Transverse colon (tissue), 4 donors: ENCODE results near the gene THPO.

Experiments
- CTCF ChIP-seq, 5 experiments: fragments of 200-600 bp in 3 of 5; fragments of 450-650 bp in 2 of 5; sonication (generic) in 3 of 5; IDR thresholded peaks; 1 replicate in 2 of 5; 2 replicates in 3 of 5; pipeline ENCODE4 v1.5.1; 2016 to 2017; ENCODE audit warnings: antibody characterized with exemption in 5 of 5, inconsistent platforms in 3 of 5, mild to moderate bottlenecking in 2 of 5, moderate library complexity in 1 of 5
- EP300 ChIP-seq: sonication (generic); formaldehyde crosslinking; IDR thresholded peaks from one replicate; pipeline ENCODE4 v1.6.1; 2017; ENCODE audit warnings: antibody characterized with exemption, low read depth
- POLR2A ChIP-seq: fragments of 450-650 bp; IDR thresholded peaks from one replicate; pipeline ENCODE4 v1.6.1; 2016; ENCODE audit warnings: antibody characterized with exemption, mild to moderate bottlenecking, moderate library complexity
- POLR2AphosphoS5 ChIP-seq, 3 donors: sonication (generic); formaldehyde crosslinking; IDR thresholded peaks; one replicate each; pipeline ENCODE4 v1.6.1; 2016; ENCODE audit warnings: antibody characterized with exemption in 3 of 3

DNA sequence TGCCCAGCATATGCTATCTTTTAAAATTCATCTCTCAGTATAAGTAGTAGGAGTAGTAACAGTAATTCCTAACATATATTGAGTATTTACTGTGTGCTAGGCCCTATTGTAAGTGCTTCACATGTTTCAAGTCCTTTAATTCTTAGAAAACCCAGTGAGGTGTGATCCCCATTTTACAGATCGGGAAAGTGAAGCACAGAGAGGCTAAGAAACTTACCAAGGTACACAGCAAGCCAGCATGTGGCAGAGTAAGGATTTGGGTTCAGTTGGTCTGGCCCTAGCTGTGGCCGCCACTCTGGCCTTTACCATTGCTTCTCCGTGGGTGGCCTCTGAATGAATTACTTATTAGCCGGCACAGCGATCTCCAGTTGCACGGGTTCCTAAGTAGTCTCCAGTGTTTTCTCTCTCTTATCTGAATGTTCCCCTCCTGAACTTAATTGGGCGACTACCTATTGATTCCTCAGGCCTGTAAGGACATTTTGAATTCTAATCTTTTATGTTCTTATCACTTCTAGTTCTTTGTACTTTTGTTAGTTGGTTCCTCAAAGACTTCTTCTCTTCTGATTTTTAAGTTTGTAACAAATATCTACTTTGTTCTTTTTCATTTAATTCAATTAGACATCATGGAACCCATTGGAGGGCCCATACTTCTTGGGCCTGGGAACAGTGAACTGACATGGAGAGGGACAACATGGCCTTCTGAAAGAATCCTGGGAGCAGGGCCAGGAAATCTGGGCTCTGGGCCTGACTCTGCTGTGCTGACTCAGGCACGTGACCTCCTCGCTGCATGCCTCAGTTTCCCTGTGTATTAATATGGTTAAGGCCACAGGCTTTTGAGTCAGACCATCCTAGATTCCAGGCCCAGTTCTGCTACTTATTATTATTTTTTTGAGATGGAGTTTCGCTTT lies 28.2 kb downstream of the THPO start:
- TF ChIP-seq POLR2A (no peak), CTCF (IDR thresholded peaks at IDR 0.05) (no peak), EP300 (no peak), POLR2AphosphoS5 (IDR thresholded peaks at IDR 0.05) (no peak)
